PC-3 (cell line): ENCODE data around the gene GRIK1.

Experiments used
- CTCF ChIP-seq: fragments of 300-600 bp; sonication (generic); conservative IDR thresholded peaks from 2 replicates; pipeline ENCODE4 v1.5.1; 2017; ENCODE audit warnings: antibody characterized with exemption, low read depth, mild to moderate bottlenecking, low read length
- EZH2 ChIP-seq: fragments of 300-600 bp; sonication (generic); IDR thresholded peaks from one replicate; pipeline ENCODE4 v1.6.1; 2017; ENCODE audit warnings: antibody characterized with exemption, mild to moderate bottlenecking, low read length; ENCODE audit not compliant: unreplicated experiment

GRCh38 chr21:29641635-29642550, 297.9 kb downstream of the GRIK1 start:
- TF ChIP-seq CTCF (no peak), EZH2 (no peak)
